ENCODE data around the gene SLC29A2. TPM values are rescaled to one million over a fixed set of nuclear protein-coding genes. Genes with fewer than 3 reads are reported as not detected.

SLC29A2 gene
- total RNA-seq, 1 experiment from 2014 or later: 7.0 TPM

GRCh38 chr11:66334605-66335442, 36.7 kb downstream of the SLC29A2 start:
- POLR2A ChIA-PET: interaction anchor here (0.9 to 4.1 kb wide), 9 partner anchors 8 to 55 kb away, joined by 3 to 73 read pairs (median 7); partner anchors contain the start of genes B4GAT1, BRMS1, CD248 and YIF1A
- no peaks in the 10 kb centered on the region for H3K9me3 Mint-ChIP-seq (ENCODE audit: unreplicated experiment)
- H3K4me1 Mint-ChIP-seq (ENCODE audit: insufficient read depth, unreplicated experiment): peaks cover 34% of the 10 kb centered on the region
- no TSS peak for BruUV-seq (replicated peaks)
- CTCF ChIA-PET: interaction anchor here (0.6 to 6.0 kb wide), 9 partner anchors 10 to 97 kb away, joined by 3 to 48 read pairs (median 4); partner anchors contain the start of gene BRMS1
- intact Hi-C loops (cut with micrococcal nuclease): no loop called here
- peaks cover 57% of the 10 kb centered on the region for H3K36me3 Mint-ChIP-seq (ENCODE audit: insufficient read depth, unreplicated experiment)
- H3K4me3 Mint-ChIP-seq (ENCODE audit: unreplicated experiment): peak overlapping the region; percentile 89
- no peak for DNase-seq (ENCODE audit: unreplicated experiment)
- H3K27me3 Mint-ChIP-seq (ENCODE audit: insufficient read depth, unreplicated experiment): no peaks in the 10 kb centered on the region
- peak overlapping the region; percentile 84 for H3K27ac Mint-ChIP-seq (ENCODE audit: low read depth, unreplicated experiment)
- TF ChIP-seq, protein P1, sequence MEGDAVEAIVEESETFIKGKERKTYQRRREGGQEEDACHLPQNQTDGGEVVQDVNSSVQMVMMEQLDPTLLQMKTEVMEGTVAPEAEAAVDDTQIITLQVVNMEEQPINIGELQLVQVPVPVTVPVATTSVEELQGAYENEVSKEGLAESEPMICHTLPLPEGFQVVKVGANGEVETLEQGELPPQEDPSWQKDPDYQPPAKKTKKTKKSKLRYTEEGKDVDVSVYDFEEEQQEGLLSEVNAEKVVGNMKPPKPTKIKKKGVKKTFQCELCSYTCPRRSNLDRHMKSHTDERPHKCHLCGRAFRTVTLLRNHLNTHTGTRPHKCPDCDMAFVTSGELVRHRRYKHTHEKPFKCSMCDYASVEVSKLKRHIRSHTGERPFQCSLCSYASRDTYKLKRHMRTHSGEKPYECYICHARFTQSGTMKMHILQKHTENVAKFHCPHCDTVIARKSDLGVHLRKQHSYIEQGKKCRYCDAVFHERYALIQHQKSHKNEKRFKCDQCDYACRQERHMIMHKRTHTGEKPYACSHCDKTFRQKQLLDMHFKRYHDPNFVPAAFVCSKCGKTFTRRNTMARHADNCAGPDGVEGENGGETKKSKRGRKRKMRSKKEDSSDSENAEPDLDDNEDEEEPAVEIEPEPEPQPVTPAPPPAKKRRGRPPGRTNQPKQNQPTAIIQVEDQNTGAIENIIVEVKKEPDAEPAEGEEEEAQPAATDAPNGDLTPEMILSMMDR (IDR thresholded peaks at IDR 0.05; ENCODE audit: unreplicated experiment): no peak

GRCh38 chr11:66333896-66334604, 37.5 kb downstream of the SLC29A2 start:
- POLR2A ChIA-PET: interaction anchor here (0.6 to 4.1 kb wide), 5 partner anchors 7 to 199 kb away, joined by 3 to 73 read pairs (median 4); partner anchors contain the start of genes B4GAT1 and BRMS1
- peak overlapping the region; percentile 89 for H3K4me3 Mint-ChIP-seq (ENCODE audit: unreplicated experiment)
- no TSS peak for BruUV-seq (replicated peaks)

GRCh38 chr11:66333220-66333877, 38.2 kb downstream of the SLC29A2 start:
- intact Hi-C loops (cut with micrococcal nuclease): no loop called here
- Mint-ChIP-seq H3K27me3 (ENCODE audit: insufficient read depth, unreplicated experiment) (no peaks in the 10 kb centered on the region), H3K4me3 (ENCODE audit: unreplicated experiment) (no peak overlapping the region), H3K27ac (ENCODE audit: low read depth, unreplicated experiment) (no peak overlapping the region), H3K4me1 (ENCODE audit: insufficient read depth, unreplicated experiment) (peaks cover 29% of the 10 kb centered on the region), H3K36me3 (ENCODE audit: insufficient read depth, unreplicated experiment) (peaks cover 48% of the 10 kb centered on the region), H3K9me3 (ENCODE audit: unreplicated experiment) (no peaks in the 10 kb centered on the region)
- ChIA-PET CTCF (interaction anchor here (0.6 to 6.0 kb wide), 3 partner anchors 10 to 22 kb away, joined by 3 to 48 read pairs (median 3); no protein-coding TSS in a partner anchor), POLR2A (interaction anchor here (0.6 to 4.1 kb wide), 3 partner anchors 21 to 198 kb away, joined by 3 to 45 read pairs (median 4); no protein-coding TSS in a partner anchor)
- TF ChIP-seq, protein P1 (IDR thresholded peaks at IDR 0.05; ENCODE audit: unreplicated experiment): no peak
- no TSS peak for BruUV-seq (replicated peaks)
- no peak for DNase-seq (ENCODE audit: unreplicated experiment)

More at GRCh38 chr11:66333896-66334604, 37.5 kb downstream of the SLC29A2 start:
- no peaks in the 10 kb centered on the region for H3K9me3 Mint-ChIP-seq (ENCODE audit: unreplicated experiment)
- CTCF ChIA-PET: interaction anchor here (0.7 to 6.0 kb wide), 4 partner anchors 11 to 96 kb away, joined by 3 to 48 read pairs (median 12); partner anchors contain the start of gene BRMS1
- H3K4me1 Mint-ChIP-seq (ENCODE audit: insufficient read depth, unreplicated experiment): peaks cover 29% of the 10 kb centered on the region
- DNase-seq (ENCODE audit: unreplicated experiment): no peak
- TF ChIP-seq, protein P1 (IDR thresholded peaks at IDR 0.05; ENCODE audit: unreplicated experiment): no peak
- intact Hi-C loops (cut with micrococcal nuclease): no loop called here
- H3K36me3 Mint-ChIP-seq (ENCODE audit: insufficient read depth, unreplicated experiment): peaks cover 54% of the 10 kb centered on the region
- H3K27ac Mint-ChIP-seq (ENCODE audit: low read depth, unreplicated experiment): no peak overlapping the region
- H3K27me3 Mint-ChIP-seq (ENCODE audit: insufficient read depth, unreplicated experiment): no peaks in the 10 kb centered on the region
